Neuronal stem cell (in vitro differentiated cells): Measurements from ENCODE around the gene ANKS1B.

ENCODE experiments used
- DNase-seq: peaks from one replicate; pipeline ENCODE4 v3.0.0-alpha.2; 2013; ENCODE audit warnings: low spot score
- H2AFZ ChIP-seq: one replicate; pipeline ENCODE4 v1.6.1; 2013; ENCODE audit warnings: mild to moderate bottlenecking, low read length, inconsistent platforms
- H2AK5ac ChIP-seq: 2 replicates; pipeline ENCODE4 v1.6.1; 2013; ENCODE audit warnings: low read depth, mild to moderate bottlenecking, inconsistent platforms, low read length, moderate library complexity, mixed read lengths
- H2BK120ac ChIP-seq: 2 replicates; pipeline ENCODE4 v1.6.1; 2013; ENCODE audit warnings: low read depth, mild to moderate bottlenecking, inconsistent platforms, low read length, moderate library complexity, mixed read lengths
- H2BK12ac ChIP-seq: one replicate; pipeline ENCODE4 v1.6.1; 2013; ENCODE audit warnings: low read length, inconsistent platforms
- H2BK15ac ChIP-seq: 2 replicates; pipeline ENCODE4 v1.6.1; 2013; ENCODE audit warnings: mild to moderate bottlenecking, low read length, inconsistent platforms, mixed read lengths
- H2BK5ac ChIP-seq: one replicate; pipeline ENCODE4 v1.6.1; 2013; ENCODE audit warnings: inconsistent platforms, mild to moderate bottlenecking, low read length, moderate library complexity
- H3K14ac ChIP-seq: one replicate; pipeline ENCODE4 v1.6.1; 2013; ENCODE audit warnings: low read length, inconsistent platforms
- H3K18ac ChIP-seq: 2 replicates; pipeline ENCODE4 v1.6.1; 2013; ENCODE audit warnings: low read length, inconsistent platforms
- H3K23ac ChIP-seq: 2 replicates; pipeline ENCODE4 v1.6.1; 2013; ENCODE audit warnings: low read depth, mild to moderate bottlenecking, mixed read lengths, low read length, inconsistent platforms; ENCODE audit not compliant: poor library complexity
- H3K27ac ChIP-seq: replicated peaks from 3 replicates; pipeline ENCODE4 v1.5.1; 2013; ENCODE audit warnings: low read length, inconsistent platforms
- H3K27me3 ChIP-seq, 3 experiments: 2 replicates each; pipeline ENCODE4 v1.6.1; 2013; ENCODE audit warnings: low read length in 3 of 3, mild to moderate bottlenecking in 2 of 3, inconsistent platforms in 1 of 3, low read depth in 1 of 3, mixed read lengths in 1 of 3, moderate library complexity in 1 of 3; ENCODE audit not compliant: control insufficient read depth in 3 of 3, insufficient read depth in 3 of 3
- H3K36me3 ChIP-seq, 2 donors: replicated peaks in 1 of 2; 2 replicates each; pipeline ENCODE4 v1.6.1; 2013; ENCODE audit warnings: low read length in 2 of 2; ENCODE audit not compliant: control insufficient read depth in 2 of 2, insufficient read depth in 2 of 2
- H3K4ac ChIP-seq: 2 replicates; pipeline ENCODE4 v1.6.1; 2013; ENCODE audit warnings: inconsistent platforms, mild to moderate bottlenecking, low read length, moderate library complexity
- H3K4me1 ChIP-seq, 2 donors: 1 replicate in 1 of 2; 2 replicates in 1 of 2; pipeline ENCODE4 v1.6.1; 2013; ENCODE audit warnings: low read length in 2 of 2, low read depth in 1 of 2; ENCODE audit not compliant: control insufficient read depth in 2 of 2, insufficient read depth in 1 of 2
- H3K4me2 ChIP-seq: one replicate; pipeline ENCODE4 v1.6.1; 2013; ENCODE audit warnings: mild to moderate bottlenecking, low read length, inconsistent platforms; ENCODE audit not compliant: insufficient read depth, poor library complexity, severe bottlenecking
- H3K4me3 ChIP-seq, 2 donors: 2 replicates each; pipeline ENCODE4 v1.5.1; 2013; ENCODE audit warnings: low read length in 2 of 2, mild to moderate bottlenecking in 2 of 2, inconsistent platforms in 1 of 2, moderate library complexity in 1 of 2
- H3K79me1 ChIP-seq: one replicate; pipeline ENCODE4 v1.6.1; 2013; ENCODE audit warnings: low read depth, mild to moderate bottlenecking, inconsistent platforms, low read length, moderate library complexity
- H3K9ac ChIP-seq: one replicate; pipeline ENCODE4 v1.6.1; 2013; ENCODE audit warnings: mild to moderate bottlenecking, low read depth, low read length, inconsistent platforms; ENCODE audit not compliant: poor library complexity
- H3K9me3 ChIP-seq, 2 donors: replicated peaks in 1 of 2; 2 replicates each; pipeline versions ENCODE3 to v1.6.1; 2013; ENCODE audit warnings: low read length in 2 of 2, mild to moderate bottlenecking in 2 of 2, inconsistent platforms in 1 of 2, low read depth in 1 of 2, mixed read lengths in 1 of 2, moderate library complexity in 1 of 2; ENCODE audit not compliant: control insufficient read depth in 2 of 2, insufficient read depth in 1 of 2
- H4K8ac ChIP-seq: one replicate; pipeline ENCODE4 v1.6.1; 2013; ENCODE audit warnings: low read depth, mild to moderate bottlenecking, inconsistent platforms, low read length, moderate library complexity
- H4K91ac ChIP-seq: one replicate; pipeline ENCODE4 v1.6.1; 2013; ENCODE audit warnings: low read length, low read depth, mild to moderate bottlenecking, inconsistent platforms; ENCODE audit not compliant: poor library complexity
- WGBS, 2 donors: extraction: QIAGEN DNeasy Blood & Tissue Kit; methylation state at CpG; one replicate each; pipeline ENCODE4 v1.1.7; 2013; ENCODE audit warnings: missing lambda C conversion rate in 2 of 2, mixed read lengths in 1 of 2; ENCODE audit not compliant: insufficient read length in 2 of 2, insufficient replicate concordance in 1 of 2; ENCODE audit errors: extremely low coverage in 2 of 2; 5-methylcytosine and 5-hydroxymethylcytosine counted together

Gene ANKS1B

GRCh38 chr12:98830657-98831056 is 1154.1 kb downstream of the ANKS1B start:
- H3K27me3 ChIP-seq: no peaks in the 10 kb centered on the region
- no peaks in the 10 kb centered on the region for H3K4me1 ChIP-seq
- no peak overlapping the region for H3K4ac ChIP-seq
- DNase-seq: no peak
- no peak overlapping the region for H4K8ac ChIP-seq
- H3K9me3 ChIP-seq: no peaks in the 10 kb centered on the region
- H2BK5ac ChIP-seq: no peak overlapping the region
- H3K4me3 ChIP-seq: no peak overlapping the region
- no CpG with 5 or more reads among the region's 7 CpGs for WGBS, 2 donors
- no peaks in the 10 kb centered on the region for H3K36me3 ChIP-seq
- H2AK5ac ChIP-seq: no peak overlapping the region
- H3K9ac ChIP-seq: no peak overlapping the region
- H3K14ac ChIP-seq: no peak overlapping the region
- no peak overlapping the region for H3K18ac ChIP-seq
- no peak overlapping the region for H3K27ac ChIP-seq
- no peak overlapping the region for H2BK12ac ChIP-seq
- H2BK15ac ChIP-seq: no peak overlapping the region
- H2BK120ac ChIP-seq: no peak overlapping the region
- no peak overlapping the region for H3K4me2 ChIP-seq
- H2AFZ ChIP-seq: no peak overlapping the region
- H3K79me1 ChIP-seq: no peaks in the 10 kb centered on the region
- no peak overlapping the region for H4K91ac ChIP-seq
- no peak overlapping the region for H3K23ac ChIP-seq

- no peak overlapping the region for H2AFZ ChIP-seq
- H4K8ac ChIP-seq: no peak overlapping the region
- WGBS, 2 donors: no CpG with 5 or more reads among the region's 8 CpGs
- H2AK5ac ChIP-seq: no peak overlapping the region
- H3K27me3 ChIP-seq: no peaks in the 10 kb centered on the region
- H3K9ac ChIP-seq: no peak overlapping the region
- H3K23ac ChIP-seq: no peak overlapping the region
- no peaks in the 10 kb centered on the region for H3K36me3 ChIP-seq
- H3K14ac ChIP-seq: no peak overlapping the region
- no peak for DNase-seq
- no peaks in the 10 kb centered on the region for H3K79me1 ChIP-seq
- no peak overlapping the region for H3K4me2 ChIP-seq
- H3K4me1 ChIP-seq: no peaks in the 10 kb centered on the region
- no peak overlapping the region for H3K4me3 ChIP-seq
- no peak overlapping the region for H2BK5ac ChIP-seq
- H3K27ac ChIP-seq: no peak overlapping the region
- no peak overlapping the region for H4K91ac ChIP-seq
- H2BK120ac ChIP-seq: no peak overlapping the region
- no peak overlapping the region for H3K18ac ChIP-seq
- no peak overlapping the region for H3K4ac ChIP-seq
- no peak overlapping the region for H2BK15ac ChIP-seq
- no peaks in the 10 kb centered on the region for H3K9me3 ChIP-seq
- H2BK12ac ChIP-seq: no peak overlapping the region
These were observed 1155.7 kb downstream of the ANKS1B start for GRCh38 chr12:98828802-98829600.

GRCh38 chr12:98823012-98823411 is 1161.7 kb downstream of the ANKS1B start:
- Histone ChIP-seq H3K27me3 (no peaks in the 10 kb centered on the region), H4K8ac (no peak overlapping the region), H2BK12ac (no peak overlapping the region), H2BK15ac (no peak overlapping the region), H3K23ac (no peak overlapping the region), H3K4me2 (no peak overlapping the region), H2AK5ac (no peak overlapping the region), H3K4me3 (no peak overlapping the region), H3K14ac (no peak overlapping the region), H3K27ac (no peak overlapping the region), H4K91ac (no peak overlapping the region), H3K4me1 (peaks cover 0 to 9% of the 10 kb centered on the region in 2 donors), H3K36me3 (no peaks in the 10 kb centered on the region), H3K79me1 (no peaks in the 10 kb centered on the region), H3K18ac (no peak overlapping the region), H2BK120ac (no peak overlapping the region), H3K9ac (no peak overlapping the region), H2BK5ac (no peak overlapping the region), H2AFZ (no peak overlapping the region), H3K9me3 (no peaks in the 10 kb centered on the region), H3K4ac (no peak overlapping the region)
- no CpG with 5 or more reads among the region's 5 CpGs for WGBS, 2 donors
- no peak for DNase-seq

GRCh38 chr12:98821866-98822265 is 1162.9 kb downstream of the ANKS1B start:
- Histone ChIP-seq H2BK15ac (no peak overlapping the region), H3K79me1 (no peaks in the 10 kb centered on the region), H3K18ac (no peak overlapping the region), H3K27ac (no peak overlapping the region), H3K36me3 (no peaks in the 10 kb centered on the region), H3K4me3 (no peak overlapping the region), H3K4me1 (peaks cover 0 to 9% of the 10 kb centered on the region in 2 donors), H2BK5ac (no peak overlapping the region), H4K91ac (no peak overlapping the region), H3K4me2 (no peak overlapping the region), H2AFZ (no peak overlapping the region), H3K23ac (no peak overlapping the region), H3K27me3 (no peaks in the 10 kb centered on the region), H4K8ac (no peak overlapping the region), H3K9ac (no peak overlapping the region), H3K4ac (no peak overlapping the region), H2AK5ac (no peak overlapping the region), H2BK120ac (no peak overlapping the region), H2BK12ac (no peak overlapping the region), H3K14ac (no peak overlapping the region), H3K9me3 (no peaks in the 10 kb centered on the region)
- DNase-seq: no peak
- WGBS, 2 donors: no CpG with 5 or more reads among the region's 3 CpGs
